Fibroblast of the conjunctiva (primary cell): ENCODE measurements around the gene ARID4B.
"Not testable (repeated sequence)": the region's sequence is repeated elsewhere in the genome, so short reads cannot be mapped to it uniquely, and the experiment has no call there.

Experiments
- DNase-seq: peaks from one replicate; pipeline ENCODE4 v3.0.0-alpha.2; 2010; ENCODE audit warnings: low read depth

The ARID4B gene

GRCh38 chr1:235221653-235222375 lies 106.2 kb downstream of the ARID4B start:
- no peak for DNase-seq

GRCh38 chr1:235215453-235215852 lies 112.5 kb downstream of the ARID4B start:
- DNase-seq, result no peak

- not testable (repeated sequence) for DNase-seq
Measured at GRCh38 chr1:235214962-235215361, 113.0 kb downstream of the ARID4B start.

DNA sequence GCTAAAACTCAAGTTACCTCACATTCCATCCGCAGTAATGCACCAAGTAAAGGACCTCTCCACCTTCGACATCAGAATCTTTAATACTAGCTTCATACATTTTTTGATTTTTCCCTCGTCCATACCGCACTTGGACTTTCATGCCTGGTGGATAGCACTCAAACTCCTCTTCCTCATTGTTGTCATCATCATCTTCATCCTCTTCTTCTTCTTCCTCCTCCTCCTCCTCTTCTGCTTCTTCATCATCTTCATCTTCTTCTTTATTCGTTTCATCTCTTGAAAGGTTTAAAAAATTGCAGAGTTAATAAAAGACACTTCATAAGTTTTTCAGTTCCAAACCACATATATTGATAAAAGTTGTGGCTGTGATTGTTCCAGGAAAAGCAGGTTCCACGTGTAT lies 114.2 kb downstream of the ARID4B start:
- DNase-seq, result no peak

GRCh38 chr1:235211517-235211916 lies 116.5 kb downstream of the ARID4B start:
- no peak for DNase-seq

GRCh38 chr1:235207209-235207565 lies 120.8 kb downstream of the ARID4B start:
- DNase-seq, result no peak

DNA sequence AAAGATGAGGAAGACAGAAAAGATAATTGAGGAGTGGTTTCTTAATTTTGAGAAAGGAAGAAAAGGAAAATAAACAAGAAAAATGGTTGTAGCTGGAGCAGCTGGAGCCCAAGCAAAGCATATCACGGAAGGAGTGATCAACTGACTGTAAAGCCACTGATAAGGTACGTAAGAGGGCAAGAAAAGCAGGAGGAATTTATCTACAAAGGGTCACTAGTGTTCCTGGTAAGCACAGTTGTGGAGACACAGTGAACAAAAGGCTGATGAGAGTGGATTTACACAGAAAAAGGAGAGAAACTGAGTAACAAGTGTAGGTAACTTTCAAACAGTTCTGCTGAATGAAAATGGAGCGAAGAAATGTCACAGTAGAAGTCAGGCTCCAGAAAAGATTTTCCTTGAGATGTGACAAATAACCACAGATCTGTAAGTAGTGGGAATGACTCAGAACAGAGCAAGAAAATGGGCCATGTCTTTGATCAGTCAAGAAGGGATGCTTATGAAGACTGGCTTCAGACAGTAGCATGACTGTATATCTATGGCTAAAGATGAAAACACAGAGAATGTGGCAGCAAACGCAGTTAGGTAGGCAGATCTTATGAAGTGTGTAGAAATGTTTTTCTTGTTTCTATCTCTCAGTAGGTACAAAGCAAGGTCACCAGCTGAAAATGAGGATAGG lies 121.3 kb downstream of the ARID4B start:
- no peak for DNase-seq

DNA sequence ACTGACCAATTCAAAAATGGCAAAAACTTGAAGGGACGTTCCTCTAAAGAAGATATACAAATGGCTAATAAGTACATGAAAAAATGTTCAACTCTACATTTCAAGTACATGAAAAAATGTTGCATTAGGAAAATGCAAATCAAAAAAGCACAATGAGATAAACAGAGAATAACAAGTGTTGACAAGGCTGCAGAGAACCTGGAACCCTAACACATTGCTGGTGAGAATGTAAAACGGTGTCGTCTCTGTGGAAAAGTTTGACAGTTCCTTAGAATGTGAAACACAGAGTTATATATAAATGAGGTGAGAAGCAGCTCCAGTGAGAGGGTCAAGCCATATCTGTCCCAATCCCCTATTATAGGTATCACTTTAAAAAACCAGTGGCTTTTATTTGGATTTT lies 122.3 kb downstream of the ARID4B start:
- DNase-seq, result no peak

GRCh38 chr1:235203428-235203827 lies 124.6 kb downstream of the ARID4B start:
- no peak for DNase-seq

DNA sequence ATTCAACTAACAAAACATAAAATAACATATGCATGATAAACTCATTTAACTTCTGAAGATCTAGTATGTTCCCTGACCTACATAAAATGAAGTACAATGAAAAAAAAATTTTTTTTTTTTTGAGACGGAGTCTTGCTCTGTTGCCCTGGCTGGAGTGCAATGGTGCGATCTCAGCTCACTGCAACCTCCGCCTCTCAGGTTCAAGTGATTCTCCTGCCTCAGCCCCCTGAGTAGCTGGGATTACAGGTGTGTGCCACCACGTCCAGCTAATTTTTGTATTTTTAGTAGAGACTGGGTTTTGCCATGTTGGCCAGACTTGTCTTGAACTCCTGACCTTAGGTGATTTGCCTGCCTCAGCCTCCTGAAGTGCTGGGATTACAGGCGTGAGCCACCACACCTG lies 125.5 kb downstream of the ARID4B start:
- DNase-seq, result not testable (repeated sequence)

- DNase-seq, result peak; percentile 20
Measured at GRCh38 chr1:235199441-235199840, 128.5 kb downstream of the ARID4B start.

DNA sequence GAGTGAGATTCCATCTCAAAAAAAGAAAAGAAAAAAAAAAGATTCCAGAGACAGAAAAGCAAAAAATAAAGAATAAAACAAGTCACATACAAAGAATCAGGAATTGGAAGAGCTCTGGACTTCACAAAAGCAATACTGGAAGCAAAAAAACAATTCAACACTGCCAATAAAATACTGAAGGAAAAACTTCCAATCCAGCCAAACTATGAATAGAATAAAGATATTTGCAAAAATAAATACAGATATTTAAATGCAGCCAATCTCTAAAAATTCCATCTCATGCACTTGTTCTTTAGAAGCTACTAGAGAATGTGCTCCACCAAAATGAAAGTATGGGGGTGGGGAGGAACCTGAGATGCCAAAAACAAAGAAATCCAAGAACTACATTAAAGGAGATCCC lies 137.5 kb downstream of the ARID4B start:
- no peak for DNase-seq

DNA sequence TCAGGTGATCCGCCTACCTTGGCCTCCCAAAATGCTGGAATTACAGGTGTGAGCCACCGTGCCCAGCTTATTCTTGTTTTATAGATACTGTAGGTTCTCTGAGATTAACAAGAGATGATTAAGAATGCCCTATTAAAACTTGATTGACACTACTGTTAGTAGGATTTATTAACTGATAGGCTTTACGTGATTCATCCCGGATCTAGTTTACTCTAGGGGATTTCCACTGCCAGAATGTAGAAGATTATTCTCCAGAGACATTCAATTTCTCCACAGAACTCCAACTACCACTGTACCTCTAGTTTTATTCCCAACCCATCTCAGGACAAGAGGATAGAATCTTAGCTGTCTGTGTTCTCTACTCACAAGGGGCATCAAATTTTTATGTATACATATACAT lies 140.7 kb downstream of the ARID4B start:
- DNase-seq, result no peak

- no peak for DNase-seq
Measured at GRCh38 chr1:235181561-235182245, 146.3 kb downstream of the ARID4B start.

- DNase-seq, result no peak
Measured at GRCh38 chr1:235180916-235181460, 147.0 kb downstream of the ARID4B start.

DNA sequence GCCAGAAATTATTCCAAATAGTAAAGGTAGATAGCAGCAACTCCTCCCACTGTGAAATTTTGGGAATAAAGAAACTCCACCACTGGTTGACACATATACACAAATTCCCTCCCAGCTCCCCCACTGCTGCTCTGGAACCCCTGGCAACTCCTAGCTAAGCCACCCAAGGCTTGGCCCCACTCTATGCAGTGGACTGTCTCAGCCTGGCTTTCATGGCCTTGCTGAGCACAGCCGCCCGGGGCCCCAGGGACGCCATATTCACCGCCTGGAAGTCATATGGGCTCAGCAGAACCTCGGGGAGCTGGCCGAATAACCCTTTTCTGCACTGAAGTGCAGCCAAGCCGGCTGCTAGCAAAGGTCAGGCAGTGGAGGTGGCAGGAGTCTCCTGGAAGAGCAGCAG lies 151.5 kb downstream of the ARID4B start:
- no peak for DNase-seq

DNA sequence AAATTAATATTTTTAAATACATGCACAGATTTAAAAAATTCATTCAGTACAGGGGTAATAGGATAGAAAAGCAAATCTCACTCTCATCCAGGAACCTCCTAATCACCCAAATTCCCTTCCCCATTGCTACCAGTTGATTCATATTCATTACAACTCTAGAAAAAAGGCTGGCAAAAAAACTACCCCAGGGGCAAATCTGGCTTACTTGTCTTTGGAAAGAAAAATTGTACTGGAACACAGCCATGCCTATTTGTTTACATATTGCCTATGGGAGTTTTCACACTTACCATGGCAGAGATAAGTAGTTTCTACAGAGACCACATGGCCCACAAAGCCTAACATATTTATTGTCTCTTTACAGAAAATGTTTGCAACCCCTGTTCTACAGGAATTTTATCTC lies 158.0 kb downstream of the ARID4B start:
- DNase-seq, result no peak

GRCh38 chr1:235168375-235168774 lies 159.6 kb downstream of the ARID4B start:
- no peak for DNase-seq

GRCh38 chr1:235161685-235162327 lies 166.2 kb downstream of the ARID4B start:
- no peak for DNase-seq

GRCh38 chr1:235160957-235161684 lies 166.9 kb downstream of the ARID4B start, which contains the start of gene RBM34:
Gene RBM34 (minus strand): TSS chr1:235161250. CDS start chr1:235161226, 24 bp downstream.
- peak; percentile 82 for DNase-seq

GRCh38 chr1:235160383-235160956 lies 167.5 kb downstream of the ARID4B start:
- peak; percentile 41 for DNase-seq
